Stimulated activated CD8-positive, alpha-beta memory T cell treated with anti-CD3 and anti-CD28 coated beads, Interleukin-4, amount 100 ng/mL, for 1 hour (primary cell): ENCODE results near the gene ACSS2.
"Not testable (repeated sequence)": the region's sequence is repeated elsewhere in the genome, so short reads cannot be mapped to it uniquely, and the experiment has no call there.

Source experiments
- DNase-seq, 2 donors: peaks; one replicate each; pipeline ENCODE4 v3.0.0-alpha.2; 2020; ENCODE audit warnings: low read depth in 2 of 2, low spot score in 1 of 2

Gene ACSS2

DNA sequence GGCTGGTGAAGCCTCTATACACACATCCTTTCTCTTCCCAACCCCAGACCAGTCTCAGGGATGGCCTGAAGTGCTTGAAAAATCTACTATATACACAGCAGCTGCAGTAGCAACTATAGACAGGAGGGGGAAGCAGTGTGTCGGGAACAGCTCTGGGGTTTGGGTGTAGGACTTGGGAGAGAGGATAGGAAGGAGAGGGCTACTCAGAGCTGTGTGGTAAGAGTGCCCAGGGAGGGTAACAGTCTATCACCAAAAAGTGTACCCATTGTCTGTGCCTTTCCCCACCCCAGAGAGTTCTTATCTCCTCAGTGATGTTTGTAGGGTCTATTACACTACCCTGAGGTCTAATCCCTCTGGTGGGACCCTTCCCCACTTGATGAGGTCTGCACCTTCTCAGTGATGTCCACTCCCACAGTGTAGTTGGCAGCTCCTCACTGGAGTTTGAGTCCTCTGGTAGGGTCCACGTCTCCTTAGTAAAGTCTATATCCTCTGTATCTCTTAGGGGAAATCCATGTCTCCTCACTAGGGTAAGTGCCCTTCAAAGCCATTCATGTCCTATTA, 2.2 kb upstream of the ACSS2 start:
- DNase-seq: no peak

DNA sequence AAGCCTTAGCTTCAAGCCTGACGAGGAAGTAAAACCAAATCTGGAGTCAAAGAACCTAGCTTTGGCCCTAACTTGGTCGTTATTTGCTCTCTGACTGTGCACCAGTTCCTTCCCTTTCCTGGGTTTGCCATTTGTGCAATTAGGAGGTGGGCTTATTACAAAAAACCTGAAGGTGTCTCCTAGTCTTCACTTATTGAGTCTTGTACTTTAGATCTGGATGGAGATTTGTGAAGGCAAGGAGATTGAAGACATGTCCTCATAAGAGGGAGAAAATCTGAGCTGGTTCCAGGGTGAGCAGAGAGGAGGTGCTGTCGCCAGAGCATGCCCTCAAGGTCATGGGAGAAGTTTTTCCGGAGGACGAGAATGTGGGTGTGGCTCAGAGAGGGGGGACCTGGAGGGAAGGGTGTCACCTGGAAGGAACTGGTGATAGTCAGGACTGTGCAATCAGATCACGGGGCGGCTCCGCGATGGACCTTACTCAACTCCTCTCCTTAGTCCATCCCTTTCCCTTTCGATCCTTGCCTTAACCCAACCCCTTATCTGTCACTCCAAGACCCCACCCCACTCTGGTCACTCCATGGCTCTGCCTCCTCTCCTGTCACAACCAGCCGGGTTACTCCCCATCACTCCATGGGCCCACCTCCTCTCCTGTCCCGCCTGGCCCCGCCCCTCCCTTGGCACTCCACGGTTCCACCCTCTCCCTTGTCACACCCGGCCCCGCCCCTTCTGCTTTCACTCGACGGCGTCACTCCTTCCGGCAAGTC, 588 bp upstream of the ACSS2 start:
- DNase-seq: no peak

- no peak for DNase-seq
These were observed 3.9 kb downstream of the ACSS2 start for GRCh38 chr20:34880215-34880850.

DNA sequence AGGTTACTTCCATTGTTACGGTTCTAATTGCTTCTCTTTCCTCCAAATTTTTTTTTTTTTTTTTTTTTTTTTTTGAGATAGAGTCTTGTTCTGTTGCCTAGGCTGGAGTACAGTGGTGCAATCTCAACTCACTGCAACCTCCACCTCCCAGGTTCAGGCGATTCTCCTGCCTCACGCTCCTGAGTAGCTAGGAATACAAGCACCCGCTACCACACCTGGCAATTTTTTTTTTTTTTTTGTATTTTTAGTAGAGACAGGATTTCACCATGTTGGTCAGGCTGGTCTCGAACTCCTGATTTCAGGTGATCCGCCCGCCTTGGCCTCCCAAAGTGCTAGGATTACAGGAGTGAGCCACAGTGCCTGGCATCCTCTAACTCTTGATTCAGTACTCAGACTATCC, 4.6 kb downstream of the ACSS2 start:
- not testable (repeated sequence) for DNase-seq

- DNase-seq: no peak
These were observed 5.3 kb downstream of the ACSS2 start for GRCh38 chr20:34881689-34882088.

DNA sequence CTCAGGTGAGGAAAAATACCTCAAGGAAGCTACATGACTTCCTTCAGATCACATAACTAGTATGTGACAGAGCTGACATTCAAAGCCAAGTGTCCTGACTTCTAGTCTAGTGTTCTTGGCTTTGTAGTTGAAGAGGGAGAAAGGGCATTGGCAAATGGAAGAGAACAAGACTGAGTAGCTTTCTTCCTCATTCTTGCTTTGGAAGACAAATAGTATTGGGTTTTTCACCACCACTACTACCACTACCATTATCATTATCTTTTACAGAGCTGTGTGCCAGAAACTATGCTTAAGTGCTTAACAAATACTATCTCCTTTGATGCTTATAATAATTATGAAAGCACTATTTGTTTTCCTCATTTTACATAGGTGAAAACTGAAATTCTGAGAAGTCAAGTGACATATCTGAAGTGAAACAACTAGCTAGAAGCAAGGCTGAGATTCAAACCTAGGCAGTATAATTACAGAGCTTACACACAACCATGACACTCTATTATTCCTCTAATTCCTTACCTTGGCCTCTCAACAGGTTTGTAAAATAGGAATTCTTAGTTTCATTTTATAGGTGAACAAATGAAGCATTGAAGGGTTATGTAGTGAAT, 6.8 kb downstream of the ACSS2 start:
- DNase-seq: no peak

DNA sequence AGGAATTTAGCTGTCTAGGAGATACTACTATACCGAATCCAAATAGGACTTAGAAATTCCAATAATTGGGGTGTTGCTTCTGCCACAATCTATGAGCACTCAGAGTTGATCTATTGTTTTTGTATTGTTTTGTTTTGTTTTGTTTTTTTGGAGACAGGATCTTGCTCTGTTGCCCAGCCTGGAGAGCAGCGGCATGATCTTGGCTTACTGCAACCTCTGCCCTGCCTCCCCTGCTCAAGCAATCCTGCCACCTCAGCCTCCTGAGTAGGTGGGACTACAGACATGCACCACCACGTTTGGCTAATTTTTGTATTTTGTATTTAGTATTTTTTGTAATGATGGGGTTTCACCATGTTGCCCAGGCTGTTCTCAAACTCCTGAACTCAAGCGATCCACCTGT, 7.4 kb downstream of the ACSS2 start:
- no peak for DNase-seq

DNA sequence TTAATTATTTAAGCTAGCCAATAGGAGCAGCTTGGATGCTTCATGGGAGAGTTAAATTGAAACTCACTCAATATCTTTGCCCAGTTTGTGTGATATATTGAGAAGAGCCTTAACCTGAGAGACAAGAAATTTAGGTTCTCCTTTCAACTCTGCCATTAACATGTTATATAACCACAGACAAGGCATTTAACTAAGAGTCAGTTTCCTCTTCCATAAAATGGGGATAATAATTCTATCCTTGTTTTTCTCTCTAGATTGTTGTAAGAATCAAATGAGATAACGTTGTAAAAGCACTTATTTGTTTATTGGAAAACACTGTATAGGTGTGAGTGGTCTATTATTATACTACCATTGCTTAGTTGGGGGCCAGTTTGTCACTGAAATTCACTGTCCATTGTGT, 7.8 kb downstream of the ACSS2 start:
- no peak for DNase-seq

- no peak for DNase-seq
These were observed 9.7 kb downstream of the ACSS2 start for GRCh38 chr20:34886122-34886521.

GRCh38 chr20:34887023-34887422, 10.6 kb downstream of the ACSS2 start:
- no peak for DNase-seq

DNA sequence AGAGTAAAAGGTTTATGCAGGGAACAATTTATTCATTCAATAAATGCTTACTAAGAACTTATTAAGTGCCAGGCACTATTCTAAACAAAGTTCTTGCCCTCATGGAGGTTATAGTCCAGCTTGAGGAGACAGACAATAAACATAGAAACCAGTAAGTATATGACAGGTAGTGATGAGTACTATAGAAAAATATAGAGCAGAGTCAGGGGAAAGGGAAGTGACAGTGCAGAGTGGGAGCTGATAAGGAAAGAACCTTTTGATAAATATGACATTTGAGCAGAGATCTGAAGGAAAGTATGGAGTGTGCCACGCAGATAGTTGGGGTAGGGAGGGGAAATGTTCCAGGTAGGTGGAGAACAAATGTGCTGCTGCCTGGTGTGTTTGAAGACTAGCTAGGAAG, 12.1 kb downstream of the ACSS2 start:
- DNase-seq: no peak

DNA sequence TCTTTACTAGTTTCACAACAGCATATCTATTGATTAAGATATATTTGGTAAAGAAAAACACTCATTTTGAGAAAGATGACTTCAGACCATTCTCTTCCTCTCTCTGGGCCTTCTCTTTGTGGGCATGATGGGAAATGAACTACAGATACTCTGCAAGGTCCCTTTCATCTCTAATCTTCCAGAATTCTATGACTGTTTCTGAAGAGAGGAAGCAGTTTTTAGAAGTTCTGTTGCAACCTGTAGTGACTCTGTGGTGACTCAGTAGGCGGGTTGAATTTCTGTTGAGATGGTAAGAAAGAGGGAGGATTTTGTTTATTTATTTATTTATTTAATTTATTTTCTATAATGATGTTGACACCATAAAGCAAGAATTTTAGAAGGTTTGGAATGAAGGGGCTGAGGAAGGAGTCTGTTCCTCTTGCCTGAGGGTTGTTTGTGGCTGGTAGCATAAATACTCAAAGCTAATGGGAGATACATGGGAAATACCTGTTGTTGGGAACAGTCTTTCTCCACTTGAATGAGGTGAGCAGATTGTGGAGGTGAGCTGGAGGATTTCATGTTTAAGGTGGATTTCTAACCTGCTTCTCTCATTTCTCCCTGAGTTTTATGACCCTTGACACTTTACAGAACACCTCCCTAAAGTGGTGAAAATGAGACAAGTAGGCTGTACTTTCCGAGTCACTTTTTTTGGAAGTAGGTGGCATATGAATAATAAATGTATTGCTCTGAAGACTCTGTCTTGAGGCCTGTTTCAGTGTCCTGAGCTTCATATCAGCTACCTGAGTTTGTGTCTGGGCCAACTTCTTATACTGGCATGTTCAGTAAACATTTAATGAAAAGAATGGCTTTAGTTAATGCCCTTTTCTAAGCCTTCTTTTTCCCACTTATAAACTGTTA, 15.0 kb downstream of the ACSS2 start:
- DNase-seq: no peak

GRCh38 chr20:34892671-34893070, 16.3 kb downstream of the ACSS2 start:
- no peak for DNase-seq

- DNase-seq: no peak
These were observed 18.3 kb downstream of the ACSS2 start for GRCh38 chr20:34894723-34895122.

GRCh38 chr20:34895465-34895864, 19.1 kb downstream of the ACSS2 start:
- DNase-seq: no peak

DNA sequence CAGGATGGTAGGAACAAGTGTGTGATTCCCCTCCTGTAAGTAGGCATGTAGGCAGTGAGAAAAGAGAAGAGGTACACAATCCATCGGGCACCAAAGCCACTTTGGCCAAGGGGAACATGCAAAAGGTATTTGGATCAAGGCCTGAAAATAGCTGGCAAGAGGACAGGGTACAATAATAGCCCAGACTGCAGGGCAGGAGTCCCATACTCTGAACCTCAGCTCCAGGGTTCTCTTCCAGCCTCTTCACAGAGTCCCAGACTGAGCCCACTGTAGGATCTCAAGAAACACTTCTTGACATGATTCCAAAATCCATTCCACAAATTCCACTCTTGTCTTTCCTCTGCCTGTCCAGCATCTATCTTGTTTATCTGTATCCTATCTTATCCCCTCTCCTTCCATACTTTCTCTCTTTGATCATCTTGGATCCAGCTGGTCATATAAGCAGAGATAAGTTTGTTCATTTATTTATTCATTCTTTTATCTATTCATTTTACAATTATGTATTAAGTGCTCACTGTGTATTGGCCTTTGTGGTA, 19.7 kb downstream of the ACSS2 start:
- DNase-seq: no peak

GRCh38 chr20:34898129-34898528, 21.7 kb downstream of the ACSS2 start:
- DNase-seq: not testable (repeated sequence)

GRCh38 chr20:34898731-34899130, 22.3 kb downstream of the ACSS2 start:
- not testable (repeated sequence) for DNase-seq

DNA sequence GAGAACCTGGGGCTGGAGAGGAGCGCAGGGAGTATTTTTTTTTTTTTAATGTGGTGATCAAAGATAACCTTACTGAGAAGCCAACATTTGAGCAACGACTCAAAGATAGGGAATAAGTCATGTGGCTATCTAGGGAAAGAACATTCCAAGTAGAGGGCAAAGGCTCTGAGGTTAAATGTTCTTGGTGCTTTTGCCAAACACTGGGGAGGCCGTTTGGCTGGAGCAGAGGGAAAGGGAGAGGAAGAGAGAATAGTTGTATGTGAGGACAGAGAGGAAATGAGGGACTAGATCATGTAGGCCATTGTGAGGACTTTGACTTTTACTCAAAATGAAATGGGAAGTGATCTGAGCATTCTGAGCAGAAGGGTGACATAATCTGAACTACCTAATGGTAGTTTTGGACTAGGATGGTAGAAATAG, 27.8 kb downstream of the ACSS2 start:
- no peak for DNase-seq

DNA sequence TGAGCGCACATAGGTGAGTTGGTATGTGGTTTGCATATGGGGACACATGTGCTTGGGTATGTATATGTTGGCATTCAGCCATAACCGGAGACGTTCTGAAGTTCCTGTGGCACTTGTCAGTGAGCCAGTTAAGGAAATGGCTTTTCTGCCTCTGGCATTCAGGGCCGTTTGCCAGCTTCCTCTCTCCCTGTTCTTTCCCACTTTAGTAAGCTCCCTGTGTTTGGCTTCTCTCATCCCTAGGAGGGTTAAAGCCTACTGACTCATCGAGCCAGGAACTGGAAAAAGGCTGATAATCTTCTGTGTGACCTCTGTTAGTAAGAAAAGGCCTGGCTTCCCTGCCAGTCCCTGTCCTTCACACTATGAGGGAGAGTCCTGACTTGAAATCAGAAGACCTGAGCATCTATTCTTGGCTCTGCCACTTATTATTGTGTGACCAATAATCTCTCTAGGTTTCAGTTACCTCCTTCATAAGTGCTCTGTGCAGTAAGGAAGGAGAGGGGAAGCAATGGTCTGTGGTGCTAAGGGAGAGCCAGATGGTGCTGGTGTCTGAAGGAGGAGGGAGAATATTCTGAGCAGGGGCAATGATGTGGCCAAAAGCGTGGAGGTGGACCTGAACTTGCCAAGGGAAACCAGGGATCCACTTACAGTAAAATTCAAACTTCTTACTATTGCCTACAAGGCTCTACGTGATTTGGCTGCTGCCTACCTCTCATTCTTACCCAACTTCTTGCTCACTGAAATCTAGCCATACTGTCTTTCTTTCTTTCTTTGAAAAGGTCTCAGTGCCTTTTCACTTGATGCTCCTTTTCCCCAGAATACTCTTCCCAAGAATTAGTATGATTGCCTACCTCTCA, 31.4 kb downstream of the ACSS2 start:
- DNase-seq: no peak
